T47D (cell line): ENCODE results near the gene GSTT4.
"Not testable (repeated sequence)": the region's sequence is repeated elsewhere in the genome, so short reads cannot be mapped to it uniquely, and the experiment has no call there.

Source experiments
- DNase-seq, 2 experiments: peaks; one replicate each; pipeline versions ENCODE4 v3.0.0 to v3.0.0-alpha.2; 2011 to 2012; ENCODE audit warnings: low read depth in 1 of 2, low spot score in 1 of 2
- JUND ChIP-seq: IDR thresholded peaks from 2 replicates; pipeline ENCODE4 v1.6.1; 2012; ENCODE audit warnings: low read depth
- in situ Hi-C: cut with HindIII; loops from 2 replicates; pipeline ENCODE4 v1.10.0; 2016; ENCODE audit warnings: low sequenced_read_pairs, low pct_unique_long_range_greater_than_20kb

Gene GSTT4

DNA sequence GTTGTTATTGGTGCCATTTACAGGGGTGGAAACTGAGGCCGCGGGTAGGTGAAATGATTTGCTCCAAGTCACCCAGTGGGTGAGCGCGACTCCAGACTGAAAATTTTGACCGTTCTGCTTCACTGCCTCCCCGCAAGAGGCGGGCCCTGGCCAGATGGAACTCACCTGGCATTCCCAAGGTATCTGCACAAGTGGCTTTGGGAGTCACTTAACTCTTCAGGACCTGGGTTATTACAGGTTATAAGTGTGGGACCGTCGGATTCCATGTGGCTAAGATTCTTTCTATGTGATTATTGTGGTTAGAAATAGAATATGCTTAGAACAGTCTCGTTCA lies 6.4 kb upstream of the GSTT4 start:
- peak; percentile 14 to 45 for DNase-seq
- TF ChIP-seq JUND = no peak

DNA sequence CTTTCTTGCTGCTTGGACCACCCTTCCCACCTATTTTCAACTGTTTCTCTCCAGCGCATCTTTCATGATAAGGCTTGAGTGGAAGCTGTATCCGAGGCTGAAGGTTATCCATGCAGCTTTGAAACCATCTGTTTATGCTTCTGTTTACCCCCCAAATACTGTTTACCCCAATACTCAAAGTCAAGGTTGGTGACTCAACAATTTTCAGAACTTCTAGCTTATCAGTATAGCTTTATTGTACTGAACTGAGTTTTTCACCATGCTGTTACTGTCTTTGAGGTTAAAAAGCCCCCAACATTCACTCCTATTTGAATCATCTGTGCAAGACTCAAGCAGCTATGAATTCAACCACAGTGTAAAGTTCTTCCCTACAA lies 4.8 kb upstream of the GSTT4 start:
- in situ Hi-C loops = no loop called here
- DNase-seq = no peak

More for the DNA sequence above, 6.4 kb upstream of the GSTT4 start:
- in situ Hi-C loops = no loop called here

DNA sequence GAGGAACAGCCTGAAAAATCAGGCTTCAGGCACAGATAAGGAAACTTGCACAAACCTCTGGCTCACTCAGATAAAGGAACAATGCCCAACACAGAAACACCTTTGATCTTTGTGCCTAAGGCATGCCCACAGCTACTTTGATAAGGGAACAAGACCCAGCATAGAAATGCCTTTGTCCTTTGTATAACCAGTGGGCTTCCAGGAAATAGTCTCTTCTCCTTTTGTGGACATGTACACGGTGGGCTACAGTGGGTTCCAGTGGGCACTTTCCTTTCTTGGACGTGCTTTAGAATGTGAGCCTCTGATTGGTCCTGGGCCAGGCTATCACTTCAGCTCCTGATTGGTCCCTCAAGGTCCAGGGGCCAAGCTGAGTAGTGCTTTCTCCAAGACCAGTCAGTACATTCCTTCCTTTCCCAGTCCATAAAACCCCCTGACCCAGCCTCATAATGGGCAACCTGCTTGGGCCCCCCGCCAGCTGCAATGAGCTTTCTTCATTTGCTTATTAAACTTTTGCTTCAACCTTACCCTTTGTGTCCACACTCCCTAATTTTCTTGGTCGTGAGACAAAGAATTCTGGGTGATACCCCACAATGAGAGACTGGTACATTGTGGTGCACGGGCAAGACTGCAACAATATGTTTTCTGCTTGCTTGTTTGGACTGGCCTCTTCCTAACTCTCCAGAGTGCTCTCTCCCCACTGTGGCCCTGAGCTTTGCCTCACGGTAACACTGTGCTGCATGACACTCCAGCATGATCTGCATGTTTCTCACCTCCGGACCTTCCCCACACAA lies 4.2 kb upstream of the GSTT4 start:
- no peak for TF ChIP-seq JUND
- DNase-seq = no peak
- in situ Hi-C loops = no loop called here

More for the DNA sequence above, 4.8 kb upstream of the GSTT4 start:
- no peak for TF ChIP-seq JUND

DNA sequence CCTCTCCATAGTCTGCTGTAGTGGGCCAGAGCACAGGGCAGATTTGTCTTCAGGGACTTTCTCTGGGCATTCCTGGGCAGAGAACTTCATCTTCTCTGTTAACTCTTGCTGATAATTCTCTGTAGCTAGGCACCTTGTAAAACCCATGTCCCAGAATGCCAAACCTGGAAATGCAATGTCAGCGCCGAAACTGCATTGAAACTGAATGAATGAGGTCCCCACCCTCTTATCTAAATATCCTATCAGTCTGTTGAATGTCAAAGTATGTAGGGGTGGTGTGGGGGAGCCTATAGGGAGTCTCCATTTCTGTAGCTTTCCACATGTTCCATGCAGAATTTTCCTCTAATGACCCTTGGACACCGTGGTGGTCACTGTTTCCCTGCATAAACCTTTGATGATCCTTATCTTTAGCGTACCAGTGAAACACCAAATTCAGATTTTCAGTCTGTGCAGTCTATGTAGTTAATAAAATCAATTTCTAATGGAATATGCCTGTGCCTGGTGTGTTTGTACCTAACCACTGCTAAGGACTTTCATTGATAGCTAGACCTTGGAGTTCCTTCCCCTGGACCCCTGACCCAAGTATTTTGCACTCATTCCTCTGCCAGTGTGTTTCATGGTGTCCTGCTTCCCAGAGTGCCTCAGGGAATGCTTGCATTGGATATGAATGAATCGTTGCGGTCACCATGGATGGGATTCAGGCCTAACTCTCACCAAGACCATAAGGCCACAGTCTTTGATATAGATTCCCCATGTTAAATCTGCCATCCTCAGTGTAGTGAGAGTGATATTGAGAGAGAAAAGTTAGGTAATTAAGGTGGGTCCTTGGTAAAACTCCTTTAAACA lies 3.4 kb upstream of the GSTT4 start:
- no peak for DNase-seq
- TF ChIP-seq JUND = no peak
- in situ Hi-C loops = no loop called here

DNA sequence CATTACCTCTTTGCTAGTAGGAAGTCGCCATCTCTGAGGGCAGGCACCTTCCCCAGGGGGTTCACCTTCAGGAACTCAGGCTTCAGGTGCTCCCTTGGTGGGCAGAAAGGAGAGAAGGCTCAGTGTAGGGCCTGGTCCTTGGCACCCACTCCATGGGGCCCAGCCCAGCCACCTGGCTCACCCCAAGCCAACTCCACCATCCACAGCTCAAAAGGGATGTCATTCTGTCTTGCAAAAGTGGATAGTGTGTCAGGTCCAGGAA lies 2.7 kb upstream of the GSTT4 start:
- TF ChIP-seq JUND = no peak
- DNase-seq = no peak
- in situ Hi-C loops = no loop called here

DNA sequence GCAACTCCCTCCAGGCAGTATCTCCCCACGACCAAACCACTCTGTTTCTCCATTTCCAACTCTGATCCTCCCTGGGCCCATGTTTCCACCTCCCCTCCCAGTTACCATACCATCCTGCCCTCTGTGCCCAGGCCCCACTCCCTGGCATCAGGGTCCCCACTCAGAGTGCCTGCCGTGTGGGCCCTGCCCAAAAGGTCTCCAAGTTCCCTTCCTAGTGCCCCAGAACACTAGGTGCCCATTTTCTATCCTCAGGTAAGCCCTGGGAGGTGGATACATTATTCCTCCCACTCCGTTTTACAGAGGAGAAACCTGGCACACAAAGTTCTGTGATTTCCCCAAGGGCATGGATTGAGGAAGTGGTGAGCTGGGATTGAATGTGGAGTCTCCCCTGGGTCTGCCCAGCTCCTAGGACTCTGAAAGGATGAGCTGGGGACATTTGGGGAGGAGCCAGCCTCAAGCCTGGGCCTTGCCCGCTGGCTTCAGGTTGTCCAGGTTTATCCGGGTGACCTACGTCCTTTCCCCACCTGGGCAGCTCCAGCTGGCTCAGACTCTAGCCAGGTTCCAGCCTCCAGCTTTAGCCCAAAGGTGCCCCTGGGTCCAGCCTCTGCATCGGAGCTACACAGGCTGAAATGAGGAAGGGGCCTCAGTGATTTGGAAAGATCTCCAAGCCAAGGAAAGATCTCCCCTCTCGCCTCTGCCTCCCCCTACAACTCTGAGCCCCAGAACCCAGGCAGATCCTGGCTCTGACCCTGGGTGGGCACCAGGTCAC lies 2.2 kb upstream of the GSTT4 start:
- DNase-seq = peak in 1 of 2 experiments; percentile 29
- TF ChIP-seq JUND = no peak
- in situ Hi-C loops = no loop called here

DNA sequence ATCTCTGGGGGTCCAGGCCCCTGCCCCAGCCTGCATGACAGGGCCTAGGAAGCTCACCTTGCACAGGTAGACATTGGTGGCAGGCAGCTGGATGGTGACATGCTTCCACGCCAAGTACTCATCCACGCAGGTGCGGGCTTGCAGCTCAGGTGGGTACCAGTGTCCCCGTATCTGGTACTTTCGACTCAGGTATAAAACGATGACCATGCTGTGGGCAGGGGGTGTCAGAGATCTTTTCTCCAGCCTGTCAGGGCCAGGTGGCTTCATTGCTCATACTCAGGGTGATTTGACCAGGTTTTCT lies 1.6 kb upstream of the GSTT4 start:
- in situ Hi-C loops = no loop called here
- no peak for TF ChIP-seq JUND
- DNase-seq = no peak

DNA sequence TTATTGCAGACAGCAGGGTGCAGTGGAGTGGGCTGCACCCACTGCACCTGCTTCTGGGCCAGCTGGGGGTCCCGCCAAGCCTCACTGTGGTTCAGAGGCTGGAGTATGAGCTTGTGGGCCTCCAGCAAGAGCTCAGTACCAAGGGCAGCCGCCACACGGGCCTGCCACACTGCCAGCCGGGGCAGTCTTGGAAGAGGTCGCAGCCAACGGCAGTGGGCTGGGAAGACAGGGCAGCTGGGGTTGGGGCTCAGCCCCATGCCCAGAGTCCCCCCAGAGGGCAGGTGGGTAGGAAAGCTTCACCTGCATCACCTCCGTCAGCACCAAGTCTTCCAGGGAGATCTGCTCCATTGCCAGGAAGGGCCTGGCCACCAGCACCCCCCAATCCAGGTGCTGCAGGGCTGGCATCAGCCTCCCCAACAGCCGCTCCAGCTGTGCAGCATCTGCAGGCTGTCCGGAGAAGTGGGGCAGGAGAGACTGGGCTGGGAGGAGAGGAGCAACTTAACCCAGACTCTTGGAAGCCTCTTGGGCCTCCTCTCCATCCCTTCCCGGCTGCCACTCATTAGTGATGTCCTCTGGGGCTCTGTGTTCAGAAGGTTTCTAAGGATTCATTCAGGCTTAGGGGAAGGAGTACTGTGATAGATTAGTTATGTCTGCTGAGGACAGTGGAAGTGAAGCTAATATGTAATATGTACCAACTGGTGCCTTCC lies 1.1 kb upstream of the GSTT4 start:
- no peak for TF ChIP-seq JUND
- DNase-seq = no peak
- in situ Hi-C loops = no loop called here

DNA sequence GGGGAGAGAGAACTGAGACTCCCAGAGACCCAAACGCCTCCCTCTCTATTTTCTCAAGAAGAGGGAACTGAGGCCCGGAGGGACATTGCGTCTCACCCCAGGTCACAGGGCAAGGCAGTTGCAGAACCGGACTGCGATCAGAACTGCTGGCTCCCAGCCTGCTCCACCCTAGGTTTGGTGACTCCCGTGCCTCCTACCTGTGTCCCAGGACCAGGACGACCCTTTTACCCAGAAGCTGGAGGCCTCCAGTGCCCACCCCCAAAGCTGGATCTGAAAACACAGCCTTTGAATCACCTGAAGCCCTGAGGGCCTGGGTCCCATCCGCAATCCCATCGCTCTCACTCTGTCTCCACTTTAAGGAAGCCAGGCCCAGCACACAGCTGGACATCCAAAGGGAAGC lies 1.4 kb downstream of the GSTT4 start:
- DNase-seq = no peak
- TF ChIP-seq JUND = no peak
- in situ Hi-C loops = no loop called here

DNA sequence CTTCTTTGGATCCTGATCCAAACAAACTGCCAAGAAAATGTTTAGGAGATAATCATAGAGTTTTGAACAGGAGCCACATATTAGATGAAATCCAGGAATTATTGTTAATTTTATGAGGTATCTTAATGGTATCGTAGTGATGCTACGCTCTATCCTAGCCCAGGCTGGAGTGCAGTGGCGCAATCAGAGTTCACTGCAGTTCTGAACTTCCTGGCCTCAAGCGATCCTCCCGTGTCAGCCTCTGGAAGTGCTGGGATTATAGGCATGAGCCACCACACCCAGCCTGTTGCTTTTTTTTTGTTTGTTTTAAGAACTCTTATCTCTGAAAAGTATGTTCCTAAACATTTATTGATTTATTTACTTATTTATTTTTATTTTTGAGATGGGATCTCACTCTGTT lies 2.4 kb downstream of the GSTT4 start:
- DNase-seq = no peak
- in situ Hi-C loops = no loop called here
- TF ChIP-seq JUND = no peak

DNA sequence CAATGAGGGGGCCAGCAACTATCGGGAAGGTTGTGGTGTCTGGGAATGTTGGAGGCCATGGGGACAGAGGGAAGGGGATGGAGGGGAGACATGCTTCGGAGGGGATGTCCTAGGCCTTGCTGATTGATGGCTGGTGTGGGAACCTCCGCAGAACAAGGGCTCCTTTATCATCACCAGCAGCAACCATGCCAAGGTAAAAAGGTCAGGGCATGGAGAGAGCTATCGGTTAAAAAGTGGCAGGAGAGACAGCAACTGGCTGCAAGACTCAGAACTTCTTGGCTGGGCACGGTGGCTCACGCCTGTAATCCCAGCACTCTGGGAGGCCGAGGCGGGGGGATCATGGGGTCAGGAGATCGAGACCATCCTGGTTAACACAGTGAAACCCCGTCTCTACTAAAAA lies 3.0 kb downstream of the GSTT4 start:
- DNase-seq = no peak
- TF ChIP-seq JUND = no peak
- in situ Hi-C loops = no loop called here

DNA sequence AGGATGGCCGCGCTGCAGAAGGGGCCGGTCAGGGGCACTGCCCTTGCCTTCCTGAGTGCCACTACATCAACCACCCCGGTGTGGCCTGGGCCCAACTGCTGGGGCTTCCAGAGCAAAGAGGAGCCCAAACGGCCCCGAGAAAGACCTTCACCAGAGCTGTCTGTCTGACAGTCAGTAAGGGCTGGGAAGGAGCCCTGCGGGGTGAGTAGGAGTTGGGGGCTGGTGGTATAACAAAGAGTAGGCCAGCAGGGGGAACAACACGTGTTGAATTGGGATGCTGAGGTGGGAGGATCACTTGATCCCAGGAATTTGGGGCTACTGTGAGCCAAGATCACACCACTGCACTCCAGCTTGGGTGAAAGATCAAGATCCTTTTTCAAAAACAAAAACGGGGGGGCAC lies 3.9 kb downstream of the GSTT4 start:
- DNase-seq = no peak
- no peak for TF ChIP-seq JUND
- in situ Hi-C loops = no loop called here

DNA sequence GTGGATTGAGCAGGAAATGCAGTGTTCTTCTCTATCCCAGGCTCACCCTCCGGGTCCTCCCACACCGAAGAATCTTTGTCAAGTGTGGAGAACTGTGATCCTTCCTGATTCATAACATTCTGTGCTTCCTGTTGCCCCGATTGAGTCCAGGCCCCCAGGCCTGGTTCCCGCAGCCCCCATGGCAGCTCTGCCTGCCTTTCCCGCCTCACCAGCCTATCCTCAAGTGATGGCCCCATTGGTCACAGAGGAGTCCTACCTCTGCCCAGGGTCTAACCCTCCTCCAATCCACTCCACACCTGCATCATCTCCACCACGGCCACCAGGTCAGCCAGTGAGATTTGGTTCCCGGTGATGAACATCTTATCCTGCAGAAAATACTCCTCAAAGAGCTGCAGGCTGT lies 5.5 kb downstream of the GSTT4 start:
- in situ Hi-C loops, DNase-seq: not testable (repeated sequence)
